ENCODE results near the gene PRKCA. TPM values are rescaled to one million over a fixed set of nuclear protein-coding genes. Genes with fewer than 3 reads are reported as not detected.
A peak's percentile ranks its signal among the peaks of the same experiment; 100 is the strongest.

PRKCA gene
- total and polyA plus RNA-seq, 2 donors (not counting 3 experiments of a cell fraction or from before 2014, with no cell fraction given), result 7.5 to 34.2 TPM

GRCh38 chr17:66343531-66344078 lies 41.2 kb downstream of the PRKCA start:
- ChIA-PET POLR2A (no interaction called here), CTCF (interaction anchor here (0.8 to 2.5 kb wide), 3 partner anchors 8 to 11 kb away, joined by 3 to 10 read pairs (median 3); no protein-coding TSS in a partner anchor)
- Histone ChIP-seq H3K4me1 (ENCODE audit: control insufficient read depth, extremely low read depth, insufficient read depth, low read length) (peaks cover 18% of the 10 kb centered on the region), H3K9ac (replicated peaks; ENCODE audit: extremely low read depth, insufficient read depth, low read length) (no peak overlapping the region), H3K9me3 (replicated peaks; ENCODE audit: control insufficient read depth, insufficient read depth, low read length) (no peaks in the 10 kb centered on the region), H3K27me3 (ENCODE audit: control insufficient read depth in 2 of 2, insufficient read depth in 2 of 2, low read length in 2 of 2) (no peaks in the 10 kb centered on the region), H2AFZ (ENCODE audit: low read depth, low read length) (no peak overlapping the region), H4K20me1 (replicated peaks; ENCODE audit: control insufficient read depth, extremely low read depth, insufficient read depth, low read length) (no peaks in the 10 kb centered on the region), H3K79me2 (ENCODE audit: control insufficient read depth, insufficient read depth, low read length) (peaks cover 6% of the 10 kb centered on the region), H3K27ac (ENCODE audit: insufficient read depth, low read depth, low read length) (no peak overlapping the region), H3K4me2 (ENCODE audit: insufficient read depth, low read length) (no peak overlapping the region), H3K36me3 (ENCODE audit: control insufficient read depth in 2 of 2, extremely low read depth in 1 of 2, insufficient read depth in 2 of 2, low read length in 2 of 2) (no peaks in the 10 kb centered on the region), H3K4me3 (replicated peaks in 1 of 3; ENCODE audit: insufficient read depth in 1 of 3, low read depth in 1 of 3, low read length in 3 of 3) (no peak overlapping the region), H3K9me1 (replicated peaks; ENCODE audit: control insufficient read depth, extremely low read depth, insufficient read depth, low read length) (no peaks in the 10 kb centered on the region)
- intact Hi-C loops (cut with micrococcal nuclease), result no loop called here
- no TSS peak for BruUV-seq (replicated peaks)
- TF ChIP-seq EZH2 (IDR thresholded peaks at IDR 0.05; ENCODE audit: borderline replicate concordance, low read depth, low read length, severe bottlenecking), result no peak
- no peak for TF ChIP-seq POLR2AphosphoS5 (IDR thresholded peaks at IDR 0.05; ENCODE audit: insufficient read depth, low read depth, low read length)
- no peak for TF ChIP-seq POLR2A (IDR thresholded peaks at IDR 0.05; ENCODE audit: low read depth, low read length)
- no peak for TF ChIP-seq MAX (IDR thresholded peaks at IDR 0.05; ENCODE audit: insufficient read depth, insufficient read length)
- no peak for TF ChIP-seq CTCF (IDR thresholded peaks at IDR 0.05; ENCODE audit: extremely low read depth in 1 of 2, insufficient read depth in 1 of 2, low read depth in 1 of 2, low read length in 2 of 2)
- TF ChIP-seq GATA2 (IDR thresholded peaks at IDR 0.05; ENCODE audit: insufficient read depth, insufficient read length, low read depth, low read length), result peak; percentile 76
- peak; percentile 50 for TF ChIP-seq FOS (IDR thresholded peaks at IDR 0.05; ENCODE audit: borderline replicate concordance, insufficient read depth, low read length)
- TF ChIP-seq JUN (IDR thresholded peaks at IDR 0.05; ENCODE audit: borderline replicate concordance, insufficient read depth, insufficient read length, low read depth), result no peak
- dilution Hi-C loops (cut with MboI; ENCODE audit: extremely low pct_ligation_motif_present, low sequenced_read_pairs), result no loop called here
- DNase-seq (ENCODE audit: low read depth, low spot score), result no peak
- no peak for FAIRE-seq

Measured in endothelial cell of umbilical vein (primary cell).